Chondrocyte (in vitro differentiated cells): ENCODE results near the gene TTC33. TPM values are rescaled to one million over a fixed set of nuclear protein-coding genes. Genes with fewer than 3 reads are reported as not detected.
"Not testable (repeated sequence)": the region's sequence is repeated elsewhere in the genome, so short reads cannot be mapped to it uniquely, and the experiment has no call there.

Experiments used
- DNase-seq: peaks from one replicate; pipeline ENCODE4 v3.0.0; 2021; ENCODE audit warnings: mixed read lengths, low spot score
- H3K27ac Mint-ChIP-seq: one replicate; pipeline ENCODE4 v1.8.0; 2021; ENCODE audit warnings: mild to moderate bottlenecking, moderate library complexity, mixed read lengths; ENCODE audit not compliant: unreplicated experiment
- H3K27me3 Mint-ChIP-seq: 2 replicates; pipeline ENCODE4 v1.8.0; 2021; ENCODE audit warnings: low read depth, mixed read lengths
- H3K36me3 Mint-ChIP-seq: 2 replicates; pipeline ENCODE4 v1.8.0; 2021; ENCODE audit warnings: low read depth, mixed read lengths
- H3K4me1 Mint-ChIP-seq: 2 replicates; pipeline ENCODE4 v1.8.0; 2021; ENCODE audit warnings: low read depth, mild to moderate bottlenecking, mixed read lengths
- H3K4me3 Mint-ChIP-seq: one replicate; pipeline ENCODE4 v1.8.0; 2021; ENCODE audit warnings: mild to moderate bottlenecking, moderate library complexity, mixed read lengths; ENCODE audit not compliant: unreplicated experiment
- H3K9me3 Mint-ChIP-seq: 2 replicates; pipeline ENCODE4 v1.8.0; 2021; ENCODE audit warnings: low read depth, mixed read lengths
- CTCF ChIP-seq: fragments of 200-600 bp; sonication (generic); IDR thresholded peaks from 2 replicates; pipeline ENCODE4 v1.5.0; 2021; ENCODE audit warnings: antibody characterized with exemption, mild to moderate bottlenecking, moderate library complexity
- total RNA-seq: library from RNA; stranded (reverse); gene quantifications from 3 replicates; pipeline ENCODE4 v1.2.1, GENCODE V29; 2021

The TTC33 gene
- total RNA-seq, 1 donor from 2014 or later = 14.3 TPM

GRCh38 chr5:40649463-40650030, 106.2 kb downstream of the TTC33 start:
- Mint-ChIP-seq H3K4me1 (no peaks in the 10 kb centered on the region), H3K36me3 (no peaks in the 10 kb centered on the region), H3K27me3 (no peaks in the 10 kb centered on the region), H3K4me3 (no peak overlapping the region), H3K27ac (no peak overlapping the region), H3K9me3 (no peaks in the 10 kb centered on the region)
- no peak for DNase-seq
- TF ChIP-seq CTCF = no peak

GRCh38 chr5:40648150-40648549, 107.6 kb downstream of the TTC33 start:
- H3K27me3 Mint-ChIP-seq = no peaks in the 10 kb centered on the region
- H3K27ac Mint-ChIP-seq = no peak overlapping the region
- peaks cover 5% of the 10 kb centered on the region for H3K9me3 Mint-ChIP-seq
- no peak for DNase-seq
- no peak for TF ChIP-seq CTCF
- no peak overlapping the region for H3K4me3 Mint-ChIP-seq
- H3K4me1 Mint-ChIP-seq = no peaks in the 10 kb centered on the region
- peaks cover 5% of the 10 kb centered on the region for H3K36me3 Mint-ChIP-seq

- TF ChIP-seq CTCF = no peak
- no peak overlapping the region for H3K4me3 Mint-ChIP-seq
- H3K27me3 Mint-ChIP-seq = no peaks in the 10 kb centered on the region
- peaks cover 5% of the 10 kb centered on the region for H3K36me3 Mint-ChIP-seq
- no peak overlapping the region for H3K27ac Mint-ChIP-seq
- no peak for DNase-seq
- H3K9me3 Mint-ChIP-seq = peaks cover 7% of the 10 kb centered on the region
- H3K4me1 Mint-ChIP-seq = peaks cover 3% of the 10 kb centered on the region
Measured at GRCh38 chr5:40646266-40646665, 109.5 kb downstream of the TTC33 start.

GRCh38 chr5:40639531-40639930, 116.2 kb downstream of the TTC33 start:
- Mint-ChIP-seq H3K36me3 (peaks cover 31% of the 10 kb centered on the region), H3K9me3 (peaks cover 51% of the 10 kb centered on the region)
- not testable (repeated sequence) for H3K27ac Mint-ChIP-seq, H3K4me1 Mint-ChIP-seq, DNase-seq, H3K4me3 Mint-ChIP-seq, H3K27me3 Mint-ChIP-seq

- H3K4me1 Mint-ChIP-seq = no peaks in the 10 kb centered on the region
- no peak overlapping the region for H3K27ac Mint-ChIP-seq
- peaks cover 25% of the 10 kb centered on the region for H3K36me3 Mint-ChIP-seq
- no peak for TF ChIP-seq CTCF
- peaks cover 7% of the 10 kb centered on the region for H3K27me3 Mint-ChIP-seq
- H3K4me3 Mint-ChIP-seq = no peak overlapping the region
- peaks cover 37% of the 10 kb centered on the region for H3K9me3 Mint-ChIP-seq
- DNase-seq = no peak
Measured at GRCh38 chr5:40634593-40634992, 121.2 kb downstream of the TTC33 start.

- Mint-ChIP-seq H3K27me3 (peaks cover 7% of the 10 kb centered on the region), H3K36me3 (peaks cover 25% of the 10 kb centered on the region), H3K4me3 (no peak overlapping the region), H3K27ac (no peak overlapping the region), H3K9me3 (peaks cover 34% of the 10 kb centered on the region), H3K4me1 (no peaks in the 10 kb centered on the region)
- no peak for DNase-seq
- TF ChIP-seq CTCF = no peak
Measured at GRCh38 chr5:40634154-40634553, 121.6 kb downstream of the TTC33 start.
